GM18499 (cell line): ENCODE measurements around the gene CLEC17A.
"Not testable (repeated sequence)": the region's sequence is repeated elsewhere in the genome, so short reads cannot be mapped to it uniquely, and the experiment has no call there.

ENCODE experiments used
- ATAC-seq: cut with Tn5 transposase; IDR thresholded peaks from one replicate; pipeline ENCODE4 v1.9.1; 2021; ENCODE audit warnings: moderate number of reproducible peaks; ENCODE audit not compliant: insufficient read depth, unreplicated experiment

The CLEC17A gene

DNA sequence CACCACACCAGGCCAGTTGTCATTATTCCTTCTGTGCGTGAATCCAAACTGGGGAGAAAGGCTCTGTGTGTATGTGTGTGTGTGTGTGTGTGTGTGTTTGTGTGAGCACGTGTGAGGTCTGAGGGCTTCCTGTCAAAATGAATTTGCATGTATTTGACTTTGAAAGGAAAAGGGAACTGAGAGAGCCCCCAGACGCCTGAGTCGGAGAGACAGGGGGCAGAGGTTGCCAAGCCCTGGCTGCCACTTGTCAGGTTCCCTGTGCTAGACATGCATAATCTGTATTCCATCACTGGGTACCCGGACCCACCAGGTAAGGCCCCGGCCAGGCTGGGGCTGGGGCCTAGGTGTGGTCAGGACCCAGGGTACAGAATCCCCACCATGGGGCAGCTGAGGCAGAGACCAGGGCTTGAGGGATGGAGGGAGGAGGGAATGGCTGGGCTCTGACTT is at the start of gene CLEC17A:
Gene CLEC17A, plus strand, starts transcription at position 191 of the 447 bp plus-strand sequence. Its CDS starts 77 bp downstream, at position 268.
- ATAC-seq = no peak

DNA sequence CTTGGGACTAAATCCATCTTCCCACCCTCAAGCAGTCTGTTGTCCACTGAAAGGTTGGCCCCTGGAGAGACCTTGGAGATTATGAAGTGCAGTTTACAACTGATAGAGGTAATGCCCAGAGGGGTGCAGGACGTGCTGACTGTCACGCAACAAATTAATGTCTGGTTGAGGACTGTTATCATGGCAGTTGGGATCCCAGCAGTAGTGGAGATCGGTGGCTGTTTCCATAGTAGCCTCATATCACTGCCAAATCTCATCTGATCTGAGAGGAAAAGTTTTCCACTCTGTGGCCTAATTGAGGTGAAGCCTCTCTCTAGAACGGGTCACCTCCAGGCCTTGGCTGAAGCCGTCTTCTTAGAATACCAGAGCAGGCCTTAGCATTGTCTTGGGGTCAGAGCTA is 49.4 kb upstream of the CLEC17A start:
- no peak for ATAC-seq

DNA sequence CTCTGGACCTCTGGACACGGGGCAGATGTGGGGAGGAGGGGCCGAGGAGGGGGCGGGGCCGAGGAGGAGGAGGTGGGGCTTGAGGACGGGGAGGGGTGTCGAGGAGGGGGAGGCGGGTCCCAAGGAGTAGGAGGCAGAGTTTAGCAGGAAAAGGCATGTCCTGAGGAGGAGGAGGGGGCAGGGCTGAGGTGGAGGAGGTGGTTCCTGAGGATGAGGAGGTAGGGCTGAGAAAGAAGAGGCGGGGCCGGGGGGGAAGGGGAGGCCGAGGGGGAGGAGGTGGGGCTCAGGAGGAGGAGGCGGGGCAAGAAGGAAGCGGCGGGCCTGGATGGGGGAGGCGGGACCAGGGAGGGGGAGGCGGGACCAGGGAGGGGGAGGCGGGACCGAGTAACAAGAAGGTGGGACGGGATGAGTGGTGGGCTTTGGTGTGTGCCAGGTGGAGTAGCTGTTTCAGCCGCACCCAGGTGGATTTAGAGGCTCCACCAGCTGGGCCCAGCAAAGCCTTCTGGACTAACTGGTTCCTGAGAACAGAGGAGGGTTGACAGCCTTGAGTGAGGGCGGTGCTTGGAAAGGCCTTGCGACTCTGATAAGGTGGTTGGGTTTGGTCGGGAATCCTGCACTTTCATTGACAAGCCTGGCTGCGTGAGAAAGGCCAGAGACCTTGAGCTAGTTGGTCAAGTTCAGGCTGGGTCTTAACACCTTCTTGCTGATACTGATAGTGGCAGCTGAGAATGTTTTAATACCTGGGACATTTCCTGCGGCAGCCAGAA is 45.8 kb upstream of the CLEC17A start:
- no peak for ATAC-seq

- no peak for ATAC-seq
Measured at GRCh38 chr19:14540741-14541525, 42.0 kb upstream of the CLEC17A start.

GRCh38 chr19:14541979-14542378 is 40.9 kb upstream of the CLEC17A start:
- not testable (repeated sequence) for ATAC-seq

GRCh38 chr19:14542711-14543328 is 40.1 kb upstream of the CLEC17A start:
- no peak for ATAC-seq

- ATAC-seq = no peak
Measured at GRCh38 chr19:14544047-14544446, 38.8 kb upstream of the CLEC17A start.

GRCh38 chr19:14544977-14545715 is 37.7 kb upstream of the CLEC17A start:
- ATAC-seq = no peak

DNA sequence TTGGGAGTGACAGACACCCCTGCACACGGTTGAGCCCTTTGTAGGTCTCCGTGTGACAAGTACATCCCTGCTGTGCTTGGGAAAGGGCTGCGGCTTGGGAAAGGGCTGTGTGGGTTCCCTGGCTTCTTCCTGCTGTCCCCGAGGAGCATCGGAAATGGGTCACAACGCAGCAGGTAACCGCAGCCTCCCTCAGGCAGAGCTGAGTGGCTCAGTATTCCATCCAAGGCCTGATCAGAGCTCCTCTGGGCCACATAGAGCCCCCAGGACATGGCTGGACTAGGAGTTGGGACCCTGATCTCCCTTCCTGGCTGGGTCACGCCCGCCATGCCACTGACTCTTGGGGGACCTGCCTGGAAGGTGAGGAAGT is 37.2 kb upstream of the CLEC17A start:
- no peak for ATAC-seq

GRCh38 chr19:14550201-14550754 is 32.6 kb upstream of the CLEC17A start:
- ATAC-seq = no peak

DNA sequence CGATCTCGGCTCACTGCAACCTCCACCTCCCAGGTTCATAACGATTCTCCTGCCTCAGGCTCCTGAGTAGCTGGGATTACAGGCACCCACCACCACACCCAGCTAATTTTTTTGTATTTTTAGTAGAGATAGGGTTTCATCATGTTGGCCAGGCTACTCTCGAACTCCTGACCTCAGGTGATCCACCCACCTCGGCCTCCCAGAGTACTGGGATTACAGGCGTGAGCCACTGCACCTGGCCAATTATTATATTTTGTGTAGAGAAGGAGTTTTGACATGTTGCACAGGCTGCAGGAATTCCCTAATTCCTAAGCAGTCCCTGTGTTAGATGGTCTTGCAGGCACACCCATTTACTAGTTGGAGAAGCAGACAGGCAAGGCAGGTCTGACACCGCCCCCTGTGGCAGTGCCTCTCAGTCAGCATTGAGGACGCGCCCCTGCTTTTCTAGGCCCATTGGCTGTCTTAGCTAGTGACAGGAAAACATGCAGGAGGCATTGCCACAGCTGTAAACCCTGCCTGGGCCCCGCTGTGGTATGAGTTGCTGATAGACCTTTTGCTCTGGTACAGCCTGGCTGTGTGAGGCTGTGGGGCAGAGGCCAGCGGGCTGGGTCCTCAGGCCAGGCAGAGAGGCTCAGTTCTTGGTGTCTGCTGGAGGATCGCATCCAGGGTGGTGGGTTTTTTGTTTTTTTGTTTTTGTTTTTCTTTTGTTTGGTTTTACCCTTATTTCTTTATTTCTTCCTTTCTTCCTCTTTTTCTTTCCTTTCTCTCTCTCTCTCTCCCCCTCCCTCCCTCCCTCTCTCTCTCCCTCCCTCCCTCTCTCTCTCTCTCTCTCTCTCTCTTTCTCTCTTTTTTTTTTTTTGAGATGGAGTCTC is 31.5 kb upstream of the CLEC17A start:
- ATAC-seq = not testable (repeated sequence)

DNA sequence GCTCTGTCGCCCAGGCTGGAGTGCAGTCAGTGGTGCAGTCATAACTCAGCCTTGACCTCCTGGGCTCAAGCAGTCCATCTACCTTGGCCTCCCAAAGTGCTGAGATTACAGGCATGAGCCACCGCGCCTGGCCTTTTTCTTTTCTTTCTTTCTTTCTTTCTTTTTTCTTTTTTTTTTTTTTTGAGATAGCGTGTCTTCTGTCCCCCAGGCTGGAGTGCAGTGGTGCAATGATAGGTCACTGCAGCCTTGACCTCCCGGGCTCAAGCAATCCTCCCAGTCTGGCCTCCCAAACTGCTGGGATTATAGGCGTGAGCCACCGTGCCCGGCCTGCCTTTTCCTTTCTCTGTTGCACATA is 30.9 kb upstream of the CLEC17A start:
- ATAC-seq = not testable (repeated sequence)

- ATAC-seq = no peak
Measured at GRCh38 chr19:14553042-14553938, 29.6 kb upstream of the CLEC17A start.

GRCh38 chr19:14553939-14554243 is 29.0 kb upstream of the CLEC17A start:
- no peak for ATAC-seq

- no peak for ATAC-seq
Measured at GRCh38 chr19:14554382-14554812, 28.5 kb upstream of the CLEC17A start.

DNA sequence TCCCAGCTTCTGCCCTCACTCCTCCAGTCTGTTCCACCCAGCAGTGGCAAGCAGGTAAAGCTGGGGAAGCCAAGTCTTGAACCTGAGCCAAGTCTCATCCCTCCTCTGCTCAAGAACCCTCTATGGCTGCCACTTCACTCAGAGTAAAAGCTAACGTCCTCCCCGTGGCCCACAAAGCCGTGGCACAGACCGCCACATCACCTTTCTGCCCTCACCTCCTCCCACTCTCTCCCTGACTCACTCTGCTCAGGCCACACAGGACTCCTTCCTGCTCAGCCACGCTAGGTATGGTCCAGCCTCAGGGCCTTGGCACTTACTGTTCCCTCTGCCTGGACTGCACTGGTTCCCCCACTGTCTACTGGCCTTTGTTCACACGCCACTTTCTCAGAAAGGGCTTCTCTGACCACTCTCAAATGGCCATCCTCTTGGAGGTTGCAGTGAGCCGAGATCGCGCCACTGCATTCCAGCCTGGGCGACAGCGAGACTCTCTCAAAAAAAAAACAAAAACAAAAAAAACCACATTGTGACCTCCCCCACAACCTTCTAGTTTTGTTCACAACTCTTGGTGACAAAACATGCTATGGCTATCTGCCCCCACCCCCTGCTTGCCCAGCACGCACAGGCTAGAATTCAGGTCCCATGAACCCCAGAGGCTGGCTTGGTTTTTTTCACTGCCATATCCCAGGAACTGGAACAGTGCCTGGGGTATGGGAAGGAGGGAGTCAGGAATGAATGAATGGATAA is 26.8 kb upstream of the CLEC17A start:
- ATAC-seq = no peak

- ATAC-seq = no peak
Measured at GRCh38 chr19:14556662-14557188, 26.2 kb upstream of the CLEC17A start.
